Esophagus squamous epithelium (tissue), 4 donors: Measurements from ENCODE around the gene NAA60.

ENCODE experiments used
- POLR2A ChIP-seq, 4 donors: fragments of 450-650 bp; IDR thresholded peaks; one replicate each; pipeline ENCODE4 v1.6.1; 2017; ENCODE audit warnings: antibody characterized with exemption in 4 of 4, mild to moderate bottlenecking in 4 of 4, moderate library complexity in 3 of 4
- TF ChIP-seq, protein P1 (sequence below), 6 experiments: fragments of 450-650 bp in 4 of 6; fragments of 200-600 bp in 2 of 6; sonication (generic) in 2 of 6; IDR thresholded peaks; one replicate each; pipeline ENCODE4 v1.5.1; 2016 to 2019; ENCODE audit warnings: antibody characterized with exemption in 6 of 6, mild to moderate bottlenecking in 4 of 6, moderate library complexity in 4 of 6

DNA sequence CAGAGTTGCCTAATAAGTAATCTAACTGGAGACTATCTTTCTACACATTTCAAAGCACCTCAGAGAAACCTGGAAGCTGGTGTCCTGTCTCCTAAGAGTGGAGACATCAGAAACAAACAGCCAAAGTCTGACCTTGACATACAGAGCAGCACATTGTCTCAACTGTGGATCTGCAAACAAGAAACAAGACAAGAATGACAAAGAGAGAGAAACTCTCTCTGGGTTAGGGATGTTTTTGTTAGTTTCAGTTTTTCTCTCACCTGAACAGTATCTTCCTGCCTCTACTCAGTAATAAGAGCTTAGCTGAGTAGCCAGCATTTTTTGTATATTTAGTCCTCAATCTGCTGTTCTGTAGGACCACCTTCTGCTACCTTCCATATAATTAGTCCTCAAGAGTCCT is 9.1 kb upstream of the NAA60 start:
- TF ChIP-seq, protein P1, sequence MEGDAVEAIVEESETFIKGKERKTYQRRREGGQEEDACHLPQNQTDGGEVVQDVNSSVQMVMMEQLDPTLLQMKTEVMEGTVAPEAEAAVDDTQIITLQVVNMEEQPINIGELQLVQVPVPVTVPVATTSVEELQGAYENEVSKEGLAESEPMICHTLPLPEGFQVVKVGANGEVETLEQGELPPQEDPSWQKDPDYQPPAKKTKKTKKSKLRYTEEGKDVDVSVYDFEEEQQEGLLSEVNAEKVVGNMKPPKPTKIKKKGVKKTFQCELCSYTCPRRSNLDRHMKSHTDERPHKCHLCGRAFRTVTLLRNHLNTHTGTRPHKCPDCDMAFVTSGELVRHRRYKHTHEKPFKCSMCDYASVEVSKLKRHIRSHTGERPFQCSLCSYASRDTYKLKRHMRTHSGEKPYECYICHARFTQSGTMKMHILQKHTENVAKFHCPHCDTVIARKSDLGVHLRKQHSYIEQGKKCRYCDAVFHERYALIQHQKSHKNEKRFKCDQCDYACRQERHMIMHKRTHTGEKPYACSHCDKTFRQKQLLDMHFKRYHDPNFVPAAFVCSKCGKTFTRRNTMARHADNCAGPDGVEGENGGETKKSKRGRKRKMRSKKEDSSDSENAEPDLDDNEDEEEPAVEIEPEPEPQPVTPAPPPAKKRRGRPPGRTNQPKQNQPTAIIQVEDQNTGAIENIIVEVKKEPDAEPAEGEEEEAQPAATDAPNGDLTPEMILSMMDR (IDR thresholded peaks at IDR 0.05): no peak
- TF ChIP-seq POLR2A (IDR thresholded peaks at IDR 0.05): no peak
